GM21528 (cell line): ENCODE measurements around the gene REN.
A peak's percentile ranks its signal among the peaks of the same experiment; 100 is the strongest.

Experiments
- ATAC-seq: cut with Tn5 transposase; IDR thresholded peaks from one replicate; pipeline ENCODE4 v1.9.1; 2021; ENCODE audit warnings: mild to moderate bottlenecking, moderate library complexity; ENCODE audit not compliant: unreplicated experiment, low FRiP score

REN gene

GRCh38 chr1:204192046-204192445 lies 25.9 kb upstream of the REN start:
- no peak for ATAC-seq

- no peak for ATAC-seq
Measured at GRCh38 chr1:204191456-204191855, 25.3 kb upstream of the REN start.

DNA sequence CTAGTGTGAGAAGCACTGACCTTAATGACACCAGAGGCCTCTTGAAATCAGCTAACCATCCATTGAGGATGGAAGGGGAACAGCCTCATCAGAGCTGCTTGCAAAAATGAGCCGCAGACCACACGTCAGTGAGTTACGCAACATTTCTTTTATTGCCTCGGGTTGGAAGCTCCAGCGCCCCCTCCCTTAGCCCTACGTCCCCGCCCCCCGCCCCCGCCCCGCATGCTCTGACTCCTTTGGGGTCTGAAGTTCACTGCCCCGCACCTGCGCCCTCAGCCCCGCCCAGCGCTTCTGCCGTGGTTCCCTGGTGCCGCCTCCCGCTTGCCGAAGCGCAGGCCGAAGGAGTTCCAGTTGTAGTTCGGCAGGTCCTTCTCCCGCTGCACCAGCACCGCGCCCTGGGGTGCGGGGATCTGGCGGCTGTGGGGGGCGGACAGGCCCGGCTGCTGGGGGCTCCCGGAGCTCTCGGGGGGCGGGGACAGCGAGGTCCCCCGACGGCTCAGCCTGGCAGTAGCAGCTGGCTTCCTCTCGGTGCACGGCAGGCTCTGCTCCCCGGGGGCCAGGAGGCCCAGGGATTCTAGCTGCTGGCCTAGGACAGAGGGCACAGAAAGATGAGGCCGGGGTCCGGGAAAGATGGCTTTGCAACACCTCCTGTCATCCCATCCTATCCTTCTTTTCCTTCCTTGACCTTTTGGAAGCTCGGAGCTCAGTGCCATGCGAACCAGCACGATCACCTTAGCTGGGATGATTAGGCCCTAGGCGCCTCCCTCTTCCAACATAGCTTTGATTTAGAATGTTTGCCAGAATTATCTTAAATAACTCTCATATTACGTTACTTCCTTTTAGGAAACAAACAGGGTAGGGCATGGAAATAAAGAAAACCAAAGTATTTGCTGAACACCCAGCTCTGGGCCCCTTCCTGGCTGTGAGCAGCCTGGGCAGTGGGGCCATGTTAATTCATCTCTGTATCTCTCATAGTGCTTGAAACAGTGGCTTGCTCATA lies 24.4 kb upstream of the REN start:
- no peak for ATAC-seq

DNA sequence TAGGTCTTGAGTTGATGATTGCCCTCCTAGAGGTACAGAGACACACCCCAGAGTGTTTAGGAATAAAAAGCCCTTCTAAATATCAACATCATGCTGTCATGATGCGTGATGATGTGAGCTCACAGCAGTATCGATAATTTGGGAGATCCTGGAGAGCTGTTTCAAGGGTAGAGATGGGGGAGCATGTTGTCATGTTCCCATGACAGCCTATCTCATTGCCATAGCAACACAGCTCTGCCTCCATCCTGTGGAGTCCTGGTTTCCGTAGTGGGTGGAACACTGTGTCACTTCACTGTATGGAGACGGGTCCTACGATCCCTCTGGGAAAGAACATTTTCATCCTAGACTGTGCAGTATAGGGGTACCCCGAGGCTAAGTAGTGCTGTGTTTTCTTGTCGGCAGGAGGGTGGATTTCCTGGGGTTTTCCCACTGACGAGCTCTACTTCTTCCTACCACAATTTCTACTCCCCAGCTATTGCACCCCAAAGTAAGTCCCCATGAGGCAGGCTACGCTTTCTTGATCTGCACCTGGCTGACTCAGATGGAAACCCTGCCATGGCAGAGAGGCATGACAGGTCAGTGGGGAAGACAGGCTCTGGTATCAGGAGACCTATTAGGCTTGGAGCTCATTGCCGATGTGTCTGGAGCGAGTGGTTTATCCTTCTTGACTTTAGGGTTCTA lies 23.0 kb upstream of the REN start:
- ATAC-seq = no peak

DNA sequence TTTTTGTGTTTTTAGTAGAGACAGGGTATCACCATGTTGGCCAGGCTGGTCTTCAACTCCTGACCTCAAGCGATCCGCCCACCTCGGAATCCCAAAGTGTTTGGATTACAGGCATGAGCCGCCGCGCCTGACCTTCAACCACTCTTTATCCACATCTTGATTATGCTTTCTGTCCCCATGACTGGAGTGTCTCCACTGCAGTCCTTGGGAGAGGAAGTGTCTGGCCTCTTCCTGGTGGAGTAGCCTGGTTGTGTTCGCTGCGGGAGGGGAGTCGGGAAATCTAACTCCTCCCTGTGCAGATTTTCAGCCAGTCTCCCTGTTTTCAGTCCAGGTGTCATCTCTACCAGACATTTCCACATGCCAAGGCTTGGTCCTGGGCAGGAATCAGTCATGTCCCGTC lies 20.5 kb upstream of the REN start:
- ATAC-seq = no peak

GRCh38 chr1:204181116-204181515 lies 15.0 kb upstream of the REN start:
- no peak for ATAC-seq

DNA sequence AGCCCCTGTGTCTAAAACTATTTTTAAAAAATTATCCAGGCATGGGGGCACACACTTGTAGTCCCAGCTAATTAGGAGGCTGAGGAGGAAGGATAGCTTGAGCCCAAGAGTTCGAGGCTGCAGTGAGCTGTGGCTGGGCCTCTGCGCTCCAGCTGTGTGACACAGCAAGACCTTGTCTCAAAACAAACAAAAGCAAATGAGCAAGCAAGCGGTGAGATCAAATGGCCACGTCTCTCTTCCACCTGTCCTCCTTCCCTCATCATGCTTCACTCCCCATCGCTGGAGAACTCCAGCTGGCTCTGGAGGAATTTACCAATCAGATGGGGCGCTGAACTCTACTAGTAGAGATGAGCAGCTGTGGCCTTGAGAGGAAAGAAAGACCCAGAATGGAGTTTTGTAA lies 14.0 kb upstream of the REN start:
- no peak for ATAC-seq

DNA sequence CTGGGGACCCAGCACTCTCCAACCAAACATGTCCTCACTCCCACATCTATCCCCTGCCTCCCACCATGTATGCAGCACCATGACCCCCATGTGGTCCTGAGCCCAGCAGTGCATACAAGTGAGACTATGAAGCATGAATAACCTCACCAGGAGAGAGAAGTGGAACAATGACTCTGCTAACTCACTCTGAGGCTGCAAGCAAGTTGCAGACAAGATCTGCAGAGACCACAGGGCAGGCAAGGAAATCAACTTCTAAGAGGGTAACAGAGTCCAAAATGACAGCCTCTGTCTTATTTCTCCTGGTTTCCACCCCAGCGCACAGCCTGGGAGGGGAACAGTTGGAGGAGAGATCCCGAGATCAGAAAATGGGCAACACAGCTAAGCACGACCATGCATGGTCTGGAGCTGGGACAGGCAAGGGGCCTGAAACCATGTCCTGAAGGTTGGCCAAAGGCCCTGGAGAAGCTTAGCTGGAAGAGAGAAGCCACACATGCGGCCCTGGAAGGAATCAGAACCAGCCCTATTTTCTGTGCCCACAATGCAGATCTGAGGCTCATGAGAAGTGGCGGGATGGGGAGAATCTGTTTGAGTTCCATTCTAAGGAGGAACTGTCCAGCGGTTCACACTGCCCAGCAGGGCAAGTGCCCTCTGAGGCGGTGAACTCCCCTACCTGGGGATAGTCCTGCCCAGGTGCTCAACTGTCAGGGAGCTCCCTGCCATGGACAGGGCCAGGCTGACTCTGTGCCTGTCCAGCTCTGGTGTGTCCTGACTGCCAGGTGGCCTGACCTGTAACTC lies 12.5 kb upstream of the REN start:
- ATAC-seq = no peak

GRCh38 chr1:204177133-204177532 lies 11.0 kb upstream of the REN start:
- ATAC-seq = no peak

- no peak for ATAC-seq
Measured at GRCh38 chr1:204176049-204176448, 9.9 kb upstream of the REN start.

GRCh38 chr1:204174958-204175357 lies 8.8 kb upstream of the REN start:
- ATAC-seq = no peak

DNA sequence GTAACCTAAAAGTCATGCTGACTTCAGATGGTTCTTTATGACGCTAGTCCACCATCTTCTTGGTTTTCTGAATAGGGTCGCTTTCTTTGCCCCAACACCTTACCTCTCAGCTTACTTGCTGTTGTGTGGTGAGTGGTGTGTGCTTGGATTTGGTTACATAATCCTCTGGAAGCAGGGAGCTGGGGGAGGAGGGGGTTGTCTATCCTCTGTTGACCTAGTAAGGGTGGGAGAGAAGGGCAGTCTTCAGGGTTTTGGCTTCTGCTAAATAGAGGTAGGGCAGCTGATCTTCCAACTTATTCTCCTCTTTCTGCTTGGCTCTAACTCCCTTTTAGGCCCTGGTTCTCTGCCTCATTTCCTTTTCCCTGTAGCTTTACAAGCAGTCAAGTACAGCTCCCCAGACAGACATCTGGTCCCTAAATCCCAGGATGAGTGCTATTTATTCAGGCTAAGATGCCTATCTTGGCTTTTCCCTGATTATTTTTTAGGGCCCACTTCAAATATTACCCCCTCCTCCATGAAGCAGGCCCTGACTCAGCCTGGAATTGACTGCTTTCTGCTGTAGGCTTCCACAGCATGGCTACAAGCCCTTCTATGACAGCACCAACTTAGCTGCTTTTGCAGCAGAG lies 6.4 kb upstream of the REN start:
- no peak for ATAC-seq

- ATAC-seq = no peak
Measured at GRCh38 chr1:204171751-204172178, 5.6 kb upstream of the REN start.

- no peak for ATAC-seq
Measured at GRCh38 chr1:204170494-204171155, 4.5 kb upstream of the REN start.

DNA sequence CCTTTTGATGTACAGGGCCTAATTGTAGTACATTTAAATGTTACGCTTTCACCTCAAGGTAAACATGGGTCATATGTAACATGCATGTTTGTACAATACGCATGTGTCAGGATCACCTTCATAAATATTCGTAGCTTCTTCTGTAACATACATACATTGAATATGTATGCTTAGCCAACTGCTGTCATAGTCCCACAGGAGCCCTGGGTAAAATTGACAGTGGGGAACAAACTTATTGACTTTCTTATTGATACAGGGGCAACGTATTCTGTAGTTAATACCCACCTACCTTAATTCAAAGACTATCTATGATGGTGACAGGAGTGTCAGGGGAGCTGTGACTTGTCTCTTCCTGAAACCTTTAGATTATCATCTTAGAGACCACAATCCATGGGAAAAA lies 3.7 kb upstream of the REN start:
- ATAC-seq = no peak

DNA sequence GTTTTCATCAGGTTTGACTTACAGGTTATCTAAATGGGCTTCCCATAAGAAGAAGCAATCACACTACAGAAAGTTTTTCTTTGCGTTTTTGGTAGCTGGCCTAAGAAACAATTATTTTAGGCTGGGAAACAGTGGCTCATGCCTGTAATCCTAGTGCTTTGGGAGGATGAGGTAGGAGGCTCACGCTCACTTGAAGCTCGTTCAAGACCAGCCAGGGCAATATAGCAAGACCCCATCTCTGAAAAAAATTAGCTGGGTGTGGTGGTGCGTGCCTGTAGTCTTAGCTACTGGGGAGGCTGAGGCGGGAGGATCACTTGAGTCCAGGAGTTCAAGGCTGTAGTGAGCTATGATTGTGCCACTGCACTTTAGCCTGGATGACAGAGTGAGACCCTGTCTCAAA lies 1.6 kb upstream of the REN start:
- ATAC-seq = no peak

DNA sequence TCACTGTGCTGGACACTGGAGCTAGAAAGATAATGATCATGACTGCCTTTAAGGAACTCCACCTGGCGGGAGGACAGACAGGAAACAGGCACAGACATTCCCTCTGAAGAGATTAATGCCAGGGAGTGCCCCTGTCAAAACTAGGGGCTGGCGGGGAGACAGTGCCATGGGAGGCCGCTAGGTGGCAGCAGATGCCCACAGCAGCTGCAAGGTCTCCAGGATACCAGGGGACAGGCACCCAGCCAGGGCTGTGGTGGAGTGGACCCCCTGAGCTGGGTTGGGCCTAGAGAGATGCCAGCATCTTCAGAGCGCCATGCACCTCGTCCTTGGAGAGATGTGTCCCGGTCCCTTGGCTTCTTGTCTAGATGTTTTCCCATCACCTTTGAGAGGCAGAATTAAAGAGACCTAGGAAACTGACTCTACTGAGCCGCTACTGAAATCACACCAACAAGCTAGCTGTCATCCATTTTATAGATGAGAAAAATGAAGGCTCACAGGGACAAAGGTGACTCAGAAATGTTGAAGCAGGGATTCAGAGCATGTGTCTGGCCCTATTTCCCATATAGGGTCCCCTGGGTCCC lies 3.6 kb downstream of the REN start:
- peak; percentile 72 for ATAC-seq

DNA sequence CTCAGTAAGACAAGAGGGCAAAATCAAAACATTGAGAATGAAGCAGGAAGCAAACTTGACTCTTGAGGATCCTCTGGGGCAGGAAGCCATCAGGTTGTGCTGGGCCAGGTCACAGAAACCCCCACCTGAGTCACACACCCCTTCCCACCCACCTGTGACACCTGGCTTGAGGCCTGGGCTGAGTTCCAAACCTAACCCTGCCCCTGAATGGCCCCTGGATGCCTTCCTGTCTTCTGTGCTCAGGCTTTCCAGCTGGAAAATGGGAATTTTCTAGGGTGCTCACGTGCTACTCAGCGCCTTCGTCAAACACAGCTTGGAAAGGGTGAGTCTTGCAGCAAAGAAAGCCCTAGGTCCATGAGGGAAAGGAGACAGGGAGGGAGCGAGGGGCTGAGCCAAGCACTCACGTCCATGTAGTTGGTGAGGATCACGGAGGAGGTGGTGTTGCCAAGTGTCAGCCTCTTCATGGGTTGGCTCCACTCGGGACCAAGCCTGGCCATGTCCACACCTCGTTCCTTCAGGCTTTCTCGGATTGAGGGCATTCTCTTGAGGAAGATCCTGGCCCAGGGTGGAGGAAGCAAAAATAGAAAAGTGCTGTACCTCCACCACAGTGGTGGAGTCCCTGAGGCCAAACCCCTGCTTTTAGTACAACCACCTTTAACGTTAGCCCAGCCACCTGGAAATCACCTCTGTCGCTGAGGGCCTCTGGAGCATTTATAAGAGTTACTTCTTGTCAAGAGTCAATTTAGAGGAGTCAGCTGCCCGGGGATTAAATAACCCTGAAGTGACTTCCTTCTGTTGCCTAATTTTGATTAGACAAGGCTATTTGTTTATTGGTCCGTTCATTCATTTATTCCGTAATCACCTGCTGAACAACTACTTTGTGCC lies 4.3 kb downstream of the REN start:
- no peak for ATAC-seq

- no peak for ATAC-seq
Measured at GRCh38 chr1:204157962-204158361, 8.2 kb downstream of the REN start.
